Spleen (tissue), 11 donors: Measurements from ENCODE around the gene MPHOSPH10. TPM values are rescaled to one million over a fixed set of nuclear protein-coding genes. Genes with fewer than 3 reads are reported as not detected.

Experiments used
- DNase-seq: peaks from one replicate; pipeline ENCODE4 v3.0.0-alpha.2; 2020
- H3K27ac ChIP-seq, 8 donors: fragments of 200-600 bp; sonication (generic) in 7 of 8; 1 replicate in 4 of 8; 2 replicates in 4 of 8; pipeline versions ENCODE4 v1.5.0 to v1.8.0; 2016 to 2021; ENCODE audit warnings: inconsistent platforms in 4 of 8, mild to moderate bottlenecking in 4 of 8, moderate library complexity in 1 of 8
- H3K27me3 ChIP-seq, 7 donors: fragments of 200-600 bp; sonication (generic) in 6 of 7; replicated peaks in 1 of 7; 1 replicate in 4 of 7; 2 replicates in 3 of 7; pipeline versions ENCODE4 v1.5.0 to v1.8.0; 2016 to 2021; ENCODE audit warnings: inconsistent platforms in 3 of 7, mild to moderate bottlenecking in 1 of 7
- H3K36me3 ChIP-seq, 6 donors: fragments of 200-600 bp; sonication (generic) in 5 of 6; 1 replicate in 4 of 6; 2 replicates in 2 of 6; pipeline versions ENCODE4 v1.5.0 to v1.8.0; 2016 to 2021; ENCODE audit warnings: inconsistent platforms in 2 of 6
- H3K4me1 ChIP-seq, 6 donors: fragments of 200-600 bp; sonication (generic) in 5 of 6; 1 replicate in 3 of 6; 2 replicates in 3 of 6; pipeline versions ENCODE4 v1.5.0 to v1.8.0; 2016 to 2021; ENCODE audit warnings: inconsistent platforms in 3 of 6
- H3K4me3 ChIP-seq, 8 donors: fragments of 200-600 bp; sonication (generic) in 7 of 8; 1 replicate in 4 of 8; 2 replicates in 4 of 8; pipeline versions ENCODE4 v1.5.0 to v1.8.0; 2016 to 2021; ENCODE audit warnings: inconsistent platforms in 4 of 8, mild to moderate bottlenecking in 4 of 8, moderate library complexity in 2 of 8
- H3K9me3 ChIP-seq, 8 donors: fragments of 200-600 bp; sonication (generic) in 7 of 8; 1 replicate in 4 of 8; 2 replicates in 4 of 8; pipeline versions ENCODE4 v1.5.0 to v1.8.0; 2016 to 2021; ENCODE audit warnings: inconsistent platforms in 4 of 8
- POLR2A ChIP-seq, 3 donors: fragments of 450-650 bp; IDR thresholded peaks; one replicate each; pipeline ENCODE4 v1.5.1; 2017; ENCODE audit warnings: antibody characterized with exemption in 3 of 3, mild to moderate bottlenecking in 1 of 3
- POLR2AphosphoS5 ChIP-seq, 3 donors: sonication (generic); formaldehyde crosslinking; IDR thresholded peaks; one replicate each; pipeline ENCODE4 v1.5.1; 2017; ENCODE audit warnings: antibody characterized with exemption in 3 of 3
- WGBS, 5 donors: extraction: QIAGEN DNeasy Blood & Tissue Kit in 3 of 5; methylation state at CpG; one replicate each; pipeline versions ENCODE4 v1.1.5 to v1.1.7; 2013 to 2018; 5-methylcytosine and 5-hydroxymethylcytosine counted together
- intact Hi-C: fragments of 100-400 bp; cut with DNase I; formaldehyde crosslinking; loops from one replicate; pipeline ENCODE4 v1.15.0; 2023; ENCODE audit warnings: low total_unique reads
- polyA plus RNA-seq, 3 donors: library from polyadenylated mRNA; stranded (reverse); fragments of 200-250 nt; gene quantifications; one replicate each; pipeline ENCODE4 v1.2.1, GENCODE V29; 2013
- total RNA-seq, 7 donors: library from RNA; depleted of rRNA in 3 of 7; stranded (reverse); fragments of >200 nt in 3 of 7; fragmentation: NEBNext Ultra II Directional in 4 of 7; extraction: Animal tissue kit (Norgen Biotek cat#: 25700) in 4 of 7; gene quantifications; one replicate each; pipeline versions ENCODE4 v1.1.0 to v1.2.1, GENCODE V29; 2016 to 2021
- TF ChIP-seq, protein P1 (sequence below), 11 experiments: fragments of 200-600 bp in 7 of 11; fragments of 450-650 bp in 4 of 11; sonication (generic) in 4 of 11; IDR thresholded peaks in 8 of 11; conservative IDR thresholded peaks in 3 of 11; 1 replicate in 7 of 11; 2 replicates in 4 of 11; pipeline versions ENCODE4 v1.4.0 to v1.8.0; 2016 to 2021; ENCODE audit warnings: antibody characterized with exemption in 11 of 11, inconsistent platforms in 4 of 11, mild to moderate bottlenecking in 1 of 11
- donor health status: healthy with polysubstance abuse.
- donor health status: DM: no; HTN: no; CAD: no; lungs with moderate emphysema.
- donor health status: DM: no; HTN: no; CAD: no.
- donor health status: Bipolar disorder and iron deficiency.
- donor health status: healthy.
- donor health status: DM: no; HTN: no; CAD: no.
- donor health status: DM: yes; HTN: yes; CAD: no.

The MPHOSPH10 gene
- total and polyA plus RNA-seq, 10 donors, result 20.3 to 35.2 (median 24.2) TPM

DNA sequence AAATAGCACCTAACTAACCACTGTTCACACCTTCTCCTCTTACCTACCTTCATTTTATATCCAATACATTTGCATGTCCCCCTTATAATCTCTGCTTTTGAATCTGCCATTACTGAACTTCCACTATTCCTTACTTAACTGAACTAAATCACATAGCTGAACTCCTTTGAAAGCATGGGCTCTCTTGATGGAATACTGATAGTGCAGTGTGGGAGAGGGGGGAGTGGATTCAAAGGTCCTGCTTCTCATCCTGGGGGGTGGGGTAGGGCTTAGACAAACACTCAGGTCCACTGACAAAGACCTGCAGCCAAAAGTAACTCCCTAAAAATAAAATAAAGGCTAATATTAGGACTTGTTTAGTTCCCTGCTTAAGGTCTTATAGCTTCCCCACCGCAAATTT lies 9.0 kb upstream of the MPHOSPH10 start:
- Histone ChIP-seq H3K27me3 (no peaks in the 10 kb centered on the region), H3K36me3 (peaks cover 0 to 76% (median 27%) of the 10 kb centered on the region in 6 donors), H3K4me3 (no peak overlapping the region), H3K27ac (no peak overlapping the region), H3K4me1 (no peaks in the 10 kb centered on the region), H3K9me3 (no peaks in the 10 kb centered on the region)
- intact Hi-C loops, result no loop called here
- no peak for DNase-seq
- TF ChIP-seq, protein P1, sequence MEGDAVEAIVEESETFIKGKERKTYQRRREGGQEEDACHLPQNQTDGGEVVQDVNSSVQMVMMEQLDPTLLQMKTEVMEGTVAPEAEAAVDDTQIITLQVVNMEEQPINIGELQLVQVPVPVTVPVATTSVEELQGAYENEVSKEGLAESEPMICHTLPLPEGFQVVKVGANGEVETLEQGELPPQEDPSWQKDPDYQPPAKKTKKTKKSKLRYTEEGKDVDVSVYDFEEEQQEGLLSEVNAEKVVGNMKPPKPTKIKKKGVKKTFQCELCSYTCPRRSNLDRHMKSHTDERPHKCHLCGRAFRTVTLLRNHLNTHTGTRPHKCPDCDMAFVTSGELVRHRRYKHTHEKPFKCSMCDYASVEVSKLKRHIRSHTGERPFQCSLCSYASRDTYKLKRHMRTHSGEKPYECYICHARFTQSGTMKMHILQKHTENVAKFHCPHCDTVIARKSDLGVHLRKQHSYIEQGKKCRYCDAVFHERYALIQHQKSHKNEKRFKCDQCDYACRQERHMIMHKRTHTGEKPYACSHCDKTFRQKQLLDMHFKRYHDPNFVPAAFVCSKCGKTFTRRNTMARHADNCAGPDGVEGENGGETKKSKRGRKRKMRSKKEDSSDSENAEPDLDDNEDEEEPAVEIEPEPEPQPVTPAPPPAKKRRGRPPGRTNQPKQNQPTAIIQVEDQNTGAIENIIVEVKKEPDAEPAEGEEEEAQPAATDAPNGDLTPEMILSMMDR (IDR thresholded peaks at IDR 0.05 in 8 of 11, conservative IDR thresholded peaks at IDR 0.05 in 3 of 11), result no peak
- TF ChIP-seq POLR2A (IDR thresholded peaks at IDR 0.05) (no peak), POLR2AphosphoS5 (IDR thresholded peaks at IDR 0.05) (no peak)
- 94 to 100% (median 100%) methylated on average over 1 of the region's 1 CpG for WGBS, 5 donors

DNA sequence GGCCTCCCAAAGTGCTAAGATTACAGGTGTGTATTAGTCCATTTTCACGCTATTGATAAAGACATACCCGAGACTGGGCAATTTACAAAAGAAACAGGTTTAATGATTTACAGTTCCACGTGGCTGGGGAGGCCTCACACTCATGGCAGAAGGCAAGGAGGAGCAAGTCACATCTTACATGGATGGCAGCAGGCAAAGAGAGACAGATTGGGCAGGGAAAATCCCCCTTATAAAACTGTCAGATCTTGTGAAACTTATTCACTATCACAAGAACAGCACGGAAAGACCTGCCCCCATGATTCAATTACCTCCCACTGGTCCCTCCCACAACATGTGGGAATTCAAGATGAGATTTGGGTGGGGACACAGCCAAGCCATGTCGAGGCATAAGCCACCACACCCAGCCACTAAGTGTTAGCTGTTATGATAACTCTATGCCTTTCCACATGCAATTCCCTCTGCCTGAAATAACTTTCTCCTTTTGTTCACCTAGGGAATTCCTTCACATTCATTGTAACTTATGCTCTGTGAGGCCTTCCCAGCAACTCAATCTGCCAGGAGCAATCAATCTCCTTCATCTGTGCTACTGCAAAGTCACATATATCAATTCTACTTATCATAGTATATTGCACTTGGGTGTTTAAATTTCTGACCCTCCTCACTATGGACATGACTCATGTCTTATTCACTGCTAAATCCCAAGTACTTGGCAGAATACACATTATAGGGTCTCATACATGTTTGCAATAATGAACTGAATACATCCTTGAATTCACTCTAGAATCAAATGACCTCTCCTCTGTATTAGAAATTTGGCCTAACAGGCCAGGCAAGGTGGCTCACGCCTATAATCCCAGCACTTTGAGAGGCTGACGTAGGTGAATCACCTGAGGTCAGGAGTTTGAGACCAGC lies 7.8 kb upstream of the MPHOSPH10 start:
- peaks cover 0 to 69% (median 27%) of the 10 kb centered on the region in 6 donors for H3K36me3 ChIP-seq
- no peak overlapping the region for H3K4me3 ChIP-seq
- H3K27me3 ChIP-seq, result no peaks in the 10 kb centered on the region
- intact Hi-C loops, result no loop called here
- DNase-seq, result no peak
- H3K9me3 ChIP-seq, result no peaks in the 10 kb centered on the region
- 93 to 99% (median 96%) methylated on average over 7 of the region's 7 CpGs for WGBS, 5 donors
- TF ChIP-seq, protein P1 (IDR thresholded peaks at IDR 0.05 in 8 of 11, conservative IDR thresholded peaks at IDR 0.05 in 3 of 11), result no peak
- no peak for TF ChIP-seq POLR2A (IDR thresholded peaks at IDR 0.05)
- no peak for TF ChIP-seq POLR2AphosphoS5 (IDR thresholded peaks at IDR 0.05)
- H3K27ac ChIP-seq, result no peak overlapping the region
- H3K4me1 ChIP-seq, result peaks cover 3 to 11% (median 7%) of the 10 kb centered on the region in 6 donors

DNA sequence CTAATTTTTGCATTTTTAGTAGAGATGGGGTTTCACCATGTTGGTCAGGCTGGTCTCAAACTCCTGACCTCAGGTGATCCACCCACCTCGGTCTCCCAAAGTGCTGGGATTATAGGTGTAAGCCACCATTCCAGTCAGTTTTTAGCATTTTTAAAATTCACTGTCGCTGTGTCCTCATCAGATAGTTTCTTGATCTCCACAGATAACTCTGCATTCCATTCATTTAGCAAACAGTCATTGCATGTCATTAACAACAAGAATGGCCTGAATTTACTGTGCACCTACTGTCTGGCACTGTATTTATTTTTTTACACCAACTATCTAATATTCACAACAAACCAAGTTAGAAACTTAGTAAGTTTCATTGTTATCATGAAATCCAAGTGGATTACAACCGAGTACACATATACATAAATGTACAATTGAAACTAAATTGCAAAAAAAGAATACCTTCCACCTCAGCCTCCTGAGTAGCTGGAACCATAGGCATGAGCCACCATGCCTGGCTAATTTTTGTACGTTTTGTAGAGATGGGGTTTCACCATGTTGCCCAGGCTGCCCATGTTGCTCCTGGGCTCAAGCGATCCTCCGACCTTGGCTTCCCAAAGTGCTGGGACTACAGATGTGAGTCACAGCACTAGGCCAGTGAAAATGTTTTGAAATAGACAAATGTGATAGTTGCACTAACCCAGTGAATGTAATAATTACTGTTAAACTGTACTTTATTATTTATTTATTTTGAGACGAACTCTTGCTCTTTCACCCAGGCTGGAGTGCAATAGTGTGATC lies 4.7 kb upstream of the MPHOSPH10 start:
- Histone ChIP-seq H3K27ac (no peak overlapping the region), H3K36me3 (peaks cover 0 to 40% (median 13%) of the 10 kb centered on the region in 6 donors), H3K4me1 (peaks cover 11 to 32% (median 26%) of the 10 kb centered on the region in 6 donors), H3K9me3 (no peaks in the 10 kb centered on the region), H3K4me3 (no peak overlapping the region), H3K27me3 (no peaks in the 10 kb centered on the region)
- DNase-seq, result no peak
- intact Hi-C loops, result no loop called here
- WGBS, 5 donors, result 93 to 97% (median 95%) methylated on average over 7 of the region's 7 CpGs
- TF ChIP-seq, protein P1 (IDR thresholded peaks at IDR 0.05 in 8 of 11, conservative IDR thresholded peaks at IDR 0.05 in 3 of 11), result no peak
- TF ChIP-seq POLR2AphosphoS5 (IDR thresholded peaks at IDR 0.05) (no peak), POLR2A (IDR thresholded peaks at IDR 0.05) (no peak)
